ENCODE results near the gene SH3BGR. TPM values are rescaled to one million over a fixed set of nuclear protein-coding genes. Genes with fewer than 3 reads are reported as not detected.

SH3BGR gene
- total and polyA plus RNA-seq, 2 of the 8 experiments (the other 6 are each of a cell fraction or from before 2014, with no cell fraction given), result 2.1 to 5.9 TPM

DNA sequence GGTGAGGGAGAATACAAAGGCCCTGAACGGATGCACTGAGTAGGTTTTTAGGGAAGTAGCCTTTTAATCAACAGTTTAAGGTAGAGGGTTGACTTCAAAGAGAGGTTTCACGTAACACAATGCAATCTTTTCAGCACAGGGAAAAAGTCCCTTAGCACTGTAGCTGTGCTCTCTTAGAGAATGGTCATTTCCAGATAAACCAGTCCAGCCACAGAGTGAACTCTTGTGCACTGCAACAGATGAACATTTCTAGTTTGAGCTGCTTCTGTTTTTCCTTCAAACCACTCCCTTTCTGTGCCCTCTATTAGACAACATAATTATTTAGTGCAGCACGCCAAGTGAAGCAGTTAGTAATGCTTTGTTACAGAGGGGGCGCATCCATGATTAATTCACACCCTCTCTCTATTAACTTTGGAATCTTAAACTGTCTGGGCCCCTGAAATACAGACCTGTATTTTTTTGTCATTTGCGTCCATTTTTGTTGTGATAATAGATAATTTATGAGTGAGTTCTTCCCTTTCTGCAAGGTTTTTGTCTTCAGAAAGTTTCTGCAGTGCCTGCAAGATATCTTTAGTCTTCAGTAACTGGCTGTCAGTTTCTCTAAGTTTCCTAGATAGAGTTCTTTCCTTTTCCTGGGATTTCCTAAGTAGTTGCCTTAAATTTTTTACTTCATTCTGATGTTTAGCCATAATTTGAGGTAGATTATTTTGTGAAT lies 29.1 kb upstream of the SH3BGR start:
- no peaks in the 10 kb centered on the region for H3K79me2 ChIP-seq (ENCODE audit: control insufficient read depth in 1 of 2, insufficient read depth in 2 of 2, low read length in 2 of 2)
- no peak for TF ChIP-seq CBX8 (IDR thresholded peaks at IDR 0.05; ENCODE audit: borderline replicate concordance, low read depth, low read length)

More for the DNA sequence above, 29.1 kb upstream of the SH3BGR start:
- no peak overlapping the region; a peak in 1 of 4 replicates for H3K4me2 ChIP-seq (ENCODE audit: insufficient read depth in 1 of 2, low read depth in 2 of 2, low read length in 2 of 2)
- no peaks in the 10 kb centered on the region for H3K36me3 ChIP-seq (ENCODE audit: control insufficient read depth in 2 of 4, insufficient read depth in 4 of 4, low read length in 3 of 4)
- no peak overlapping the region for H3K56ac ChIP-seq (replicated peaks; ENCODE audit: insufficient read length, low read depth, low read length)
- H3K4ac ChIP-seq (replicated peaks; ENCODE audit: insufficient read length, low read depth, low read length), result no peak overlapping the region
- no peaks in the 10 kb centered on the region for H3K23me2 ChIP-seq (ENCODE audit: low read depth, low read length)
- no peak overlapping the region for H3K14ac ChIP-seq (ENCODE audit: insufficient read length)
- H2BK120ac ChIP-seq (replicated peaks; ENCODE audit: low read depth, low read length), result no peak overlapping the region
- POLR2A ChIA-PET (ENCODE audit: partially characterized antibody), result interaction anchor here (0.7 kb wide), 1 partner anchor 18 kb away, joined by 3 read pairs; no protein-coding TSS in a partner anchor
- no peak overlapping the region for H4K8ac ChIP-seq (ENCODE audit: extremely low read depth, insufficient read depth, low read length)
- no peak overlapping the region for H2BK20ac ChIP-seq (ENCODE audit: low read length)
- H3K4me1 ChIP-seq (replicated peaks in 1 of 4; ENCODE audit: control insufficient read depth in 3 of 4, insufficient read depth in 4 of 4, low read length in 3 of 4), result peaks cover 0 to 2% (median 0%) of the 10 kb centered on the region in 4 experiments; a peak in 1 of 7 replicates
- H3K4me3 ChIP-seq (ENCODE audit: extremely low read depth in 1 of 4, insufficient read depth in 2 of 4, low read depth in 3 of 4, low read length in 4 of 4), result no peak overlapping the region
- 75% methylated on average over 5 of the region's 5 CpGs; no CpG with 5 or more reads in 1 of the 2 experiments for WGBS, 2 experiments (ENCODE audit: extremely low coverage in 1 of 2, insufficient coverage in 1 of 2, insufficient read length in 1 of 2, insufficient replicate concordance in 2 of 2, low coverage in 1 of 2, low lambda C conversion rate in 2 of 2, missing lambda C conversion rate in 1 of 2)
- H2BK15ac ChIP-seq (ENCODE audit: low read length), result no peak overlapping the region
- H3K18ac ChIP-seq (ENCODE audit: extremely low read depth, low read length), result no peak overlapping the region
- FAIRE-seq (peak; percentile 55), DNase-seq (ENCODE audit: low read depth in 1 of 2, low spot score in 2 of 2) (no peak)
- no peak overlapping the region for H2BK12ac ChIP-seq (ENCODE audit: low read depth, low read length)
- H3K79me1 ChIP-seq (ENCODE audit: low read depth, low read length), result no peaks in the 10 kb centered on the region
- no peak overlapping the region for H3K27ac ChIP-seq (ENCODE audit: low read depth, low read length)
- H3K23ac ChIP-seq (ENCODE audit: insufficient read length), result no peak overlapping the region
- CTCF ChIA-PET (ENCODE audit: partially characterized antibody), result interaction anchor here (0.6 to 2.1 kb wide), 2 partner anchors 18 to 205 kb away, joined by 3 to 11 read pairs; no protein-coding TSS in a partner anchor
- H2BK5ac ChIP-seq (ENCODE audit: low read depth, low read length), result no peak overlapping the region
- H3K9ac ChIP-seq (replicated peaks in 1 of 4; ENCODE audit: extremely low read depth in 1 of 4, low read depth in 3 of 4, low read length in 3 of 4), result no peak overlapping the region
- H4K91ac ChIP-seq (replicated peaks; ENCODE audit: insufficient read length, low read length), result no peak overlapping the region
- H2AFZ ChIP-seq (ENCODE audit: low read length), result no peak overlapping the region
- H3K9me3 ChIP-seq (ENCODE audit: insufficient read depth in 2 of 2, low read depth in 1 of 2, low read length in 1 of 2), result no peaks in the 10 kb centered on the region
- H4K5ac ChIP-seq (ENCODE audit: insufficient read length, low read depth, low read length), result no peak overlapping the region
- H4K20me1 ChIP-seq (replicated peaks in 1 of 2; ENCODE audit: control insufficient read depth in 1 of 2, insufficient read depth in 2 of 2, low read length in 2 of 2), result no peaks in the 10 kb centered on the region
- H2AK5ac ChIP-seq (ENCODE audit: low read depth, low read length), result no peak overlapping the region
- H3K27me3 ChIP-seq (replicated peaks in 1 of 4; ENCODE audit: control insufficient read depth in 3 of 4, extremely low read depth in 1 of 4, insufficient read depth in 3 of 4, low read length in 3 of 4), result no peaks in the 10 kb centered on the region
